NCI-H2107 treated with DMSO at 0.1 percent for 48 hours (cell line): Measurements from ENCODE around the gene MAD1L1.

Source experiments
- DNase-seq: peaks from one replicate; lab custom pipeline; 2025; ENCODE audit not compliant: unreplicated experiment; lab: John Stamatoyannopoulos, UW

MAD1L1 gene

DNA sequence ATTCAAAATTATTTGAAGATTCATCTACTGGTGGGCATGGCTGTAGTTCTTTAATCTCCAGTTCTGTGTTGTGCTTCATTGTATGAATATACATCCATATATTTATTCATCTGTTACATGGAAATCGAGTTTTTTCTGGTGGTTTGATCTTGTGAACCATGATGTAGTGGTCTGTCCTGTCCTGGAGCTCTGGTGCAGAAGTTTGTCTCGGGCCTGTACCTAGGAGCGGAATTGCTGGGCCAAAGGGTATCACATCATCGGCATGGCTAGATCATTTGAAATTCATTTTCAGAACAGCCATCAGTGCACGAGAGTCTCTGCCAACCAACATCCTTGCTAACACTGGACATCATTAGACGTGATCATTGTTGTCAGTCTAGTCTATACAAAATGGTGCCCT lies 455.6 kb downstream of the MAD1L1 start:
- no peak for DNase-seq

DNA sequence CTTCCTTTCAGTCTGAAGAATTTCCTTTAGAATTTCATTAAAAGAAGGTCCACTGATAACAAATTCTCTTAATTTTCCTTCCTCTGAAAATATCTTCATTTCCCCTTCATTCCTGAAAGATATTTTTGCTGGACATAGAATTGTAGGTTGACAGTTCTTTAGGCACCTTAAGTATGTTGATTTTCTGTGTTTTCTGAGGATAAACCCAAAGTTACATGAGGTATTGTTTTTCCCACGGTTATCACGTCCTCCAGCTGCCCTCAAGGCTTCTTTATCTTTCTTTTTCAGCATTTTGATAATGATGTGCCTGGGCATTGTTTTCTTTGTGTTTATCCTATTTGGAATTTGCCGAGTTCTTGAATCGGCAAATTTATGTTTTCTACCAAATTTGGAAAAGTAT lies 457.4 kb downstream of the MAD1L1 start:
- DNase-seq, result no peak

DNA sequence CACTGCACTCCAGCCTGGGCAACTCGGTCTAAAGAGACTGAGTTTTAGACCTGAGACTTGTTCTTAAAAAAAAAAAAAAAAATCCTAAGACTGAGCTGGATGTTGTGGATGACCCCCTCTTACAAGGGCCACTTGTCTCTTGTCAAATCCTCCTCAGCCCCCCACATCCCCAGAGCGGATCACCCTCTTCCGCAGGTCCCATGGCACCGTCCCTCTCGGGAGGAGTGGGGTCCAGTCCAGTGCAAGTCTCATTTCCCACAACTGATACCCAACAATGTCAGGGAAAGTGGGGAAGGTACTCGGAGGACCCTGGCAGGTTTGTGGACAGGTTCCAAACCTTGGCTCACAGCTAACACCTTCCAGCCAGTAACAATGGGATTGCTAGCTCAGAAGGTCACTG lies 462.4 kb downstream of the MAD1L1 start:
- DNase-seq, result no peak

DNA sequence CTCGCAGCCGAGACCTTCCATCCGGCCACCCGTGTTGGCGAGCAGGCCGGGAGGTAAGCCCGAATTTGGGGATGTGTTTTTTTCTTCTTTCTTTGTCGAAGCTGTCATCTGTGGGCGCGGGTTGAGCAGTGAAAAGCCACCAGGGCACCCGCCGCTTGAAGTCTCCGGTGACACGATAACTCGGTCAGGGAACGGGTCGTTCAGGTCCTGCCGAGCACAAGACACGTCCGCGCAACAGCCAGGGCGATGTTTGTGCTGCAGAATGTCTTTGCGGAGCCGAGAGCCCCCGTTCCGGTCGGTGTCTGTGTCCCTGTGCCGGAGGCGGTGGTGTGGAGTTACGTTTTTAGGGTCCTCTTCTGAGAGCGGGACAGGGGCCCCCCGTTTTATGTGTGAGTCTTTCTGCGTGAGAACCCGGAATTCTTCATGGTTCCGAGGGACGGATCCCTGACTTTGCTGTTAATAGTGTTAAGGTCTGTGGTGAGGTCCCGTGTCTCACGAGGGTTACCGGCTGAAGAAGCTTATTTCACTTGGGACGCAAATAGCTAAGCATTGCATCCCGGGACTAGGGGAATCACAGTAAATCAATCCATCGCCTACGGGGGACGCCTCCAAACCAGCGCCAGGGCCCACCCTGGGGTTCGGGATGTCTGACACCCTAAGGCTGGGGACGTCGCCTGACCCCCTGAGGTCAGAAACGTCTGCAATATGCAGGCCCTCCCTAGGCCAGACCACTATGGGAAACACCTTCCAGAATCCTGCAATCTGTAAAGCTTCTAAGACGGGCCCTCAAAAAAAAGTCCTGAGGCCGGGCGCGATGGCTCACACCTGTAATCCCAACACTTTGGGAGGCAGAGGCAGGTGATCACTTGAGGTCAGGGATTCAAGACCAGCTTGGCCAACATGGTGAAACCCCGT lies 463.2 kb downstream of the MAD1L1 start:
- DNase-seq, result no peak

DNA sequence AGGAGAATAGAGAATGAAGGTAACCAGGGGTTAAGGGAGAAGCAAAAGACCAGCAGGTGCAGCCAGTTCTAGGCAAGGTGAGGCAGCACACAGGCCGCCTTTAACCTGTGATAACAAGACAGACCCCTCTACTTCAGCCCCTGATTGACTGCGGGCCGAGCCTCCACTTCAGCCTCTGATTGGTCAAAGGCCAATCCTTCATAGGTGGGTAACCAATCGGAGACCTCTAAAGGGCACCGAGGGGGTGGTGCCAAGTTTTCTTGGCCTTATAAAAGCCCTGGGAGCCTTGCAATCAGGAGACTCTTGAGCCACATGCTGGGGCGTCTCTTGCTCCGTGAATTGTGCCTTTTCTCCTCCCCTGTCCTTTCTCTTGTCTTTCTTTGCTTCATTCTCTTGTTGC lies 463.9 kb downstream of the MAD1L1 start:
- DNase-seq, result no peak

DNA sequence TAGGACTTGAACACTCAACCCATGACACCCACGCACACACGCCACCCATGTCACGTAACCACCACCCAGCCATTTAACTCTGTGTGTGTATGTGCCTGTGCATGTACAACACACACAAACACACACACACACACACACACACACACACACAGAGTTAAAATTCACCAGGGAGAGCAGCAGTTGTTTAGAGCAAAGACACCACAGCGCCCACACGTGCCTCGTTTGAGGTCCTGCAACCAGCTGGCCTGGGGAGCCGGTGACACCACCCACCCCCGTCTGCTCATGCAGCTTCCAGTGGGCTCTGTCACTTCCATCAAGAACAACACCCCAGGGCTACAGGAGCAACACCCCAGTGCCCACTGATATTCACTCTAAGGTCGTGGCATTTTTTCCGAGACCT lies 465.2 kb downstream of the MAD1L1 start:
- no peak for DNase-seq
